Lung (tissue), 12 donors: Measurements from ENCODE around the gene OR52N2. TPM values are rescaled to one million over a fixed set of nuclear protein-coding genes. Genes with fewer than 3 reads are reported as not detected.

Experiments
- ATAC-seq: fragments of 200-7000 bp; cut with Tn5 transposase; one replicate; pipeline ENCODE4 v1.9.1; 2020; ENCODE audit warnings: moderate number of reproducible peaks; ENCODE audit not compliant: insufficient read depth, low FRiP score
- DNase-seq, 3 donors: peaks; one replicate each; pipeline ENCODE4 v3.0.0-alpha.2; 2013 to 2017
- H3K27ac ChIP-seq, 2 donors: one replicate each; pipeline ENCODE4 v1.5.1; 2013; ENCODE audit warnings: mild to moderate bottlenecking in 2 of 2, moderate library complexity in 2 of 2, control low read depth in 1 of 2, inconsistent platforms in 1 of 2, low read depth in 1 of 2, low read length in 1 of 2
- H3K27me3 ChIP-seq, 3 donors: one replicate each; pipeline ENCODE4 v1.5.1; 2013; ENCODE audit warnings: low read length in 2 of 3; ENCODE audit not compliant: control insufficient read depth in 3 of 3, insufficient read depth in 3 of 3
- H3K36me3 ChIP-seq, 4 donors: one replicate each; pipeline ENCODE4 v1.5.1; 2013; ENCODE audit warnings: low read length in 4 of 4, mild to moderate bottlenecking in 1 of 4, moderate library complexity in 1 of 4; ENCODE audit not compliant: control insufficient read depth in 4 of 4, insufficient read depth in 4 of 4
- H3K4me1 ChIP-seq, 5 donors: one replicate each; pipeline ENCODE4 v1.5.1; 2013; ENCODE audit warnings: low read length in 5 of 5, mild to moderate bottlenecking in 2 of 5, moderate library complexity in 1 of 5; ENCODE audit not compliant: control insufficient read depth in 5 of 5, insufficient read depth in 5 of 5
- H3K4me3 ChIP-seq: one replicate; pipeline ENCODE4 v1.5.1; 2013; ENCODE audit warnings: mild to moderate bottlenecking, control low read depth, moderate library complexity
- H3K9ac ChIP-seq, 2 donors: one replicate each; pipeline ENCODE4 v1.5.1; 2013; ENCODE audit warnings: low read length in 2 of 2, control low read depth in 1 of 2; ENCODE audit not compliant: insufficient read depth in 1 of 2
- H3K9me3 ChIP-seq, 4 donors: one replicate each; pipeline ENCODE4 v1.5.1; 2013; ENCODE audit warnings: low read length in 3 of 4, mild to moderate bottlenecking in 1 of 4, moderate library complexity in 1 of 4; ENCODE audit not compliant: control insufficient read depth in 4 of 4, insufficient read depth in 3 of 4
- CTCF ChIP-seq: IDR thresholded peaks from 2 replicates; pipeline ENCODE4 v1.5.1; 2012; ENCODE audit warnings: mild to moderate bottlenecking; ENCODE audit errors: control extremely low read depth, extremely low read depth
- WGBS, 2 donors: extraction: QIAGEN DNeasy Blood & Tissue Kit; methylation state at CpG; one replicate each; pipeline ENCODE4 v1.1.7; 2013; 5-methylcytosine and 5-hydroxymethylcytosine counted together
- polyA plus RNA-seq, 2 donors: library from polyadenylated mRNA; stranded (reverse); fragments of 200-250 nt; gene quantifications; one replicate each; pipeline ENCODE4 v1.2.1, GENCODE V29; 2013
- total RNA-seq, 2 donors: library from RNA; depleted of rRNA in 1 of 2; stranded (reverse); fragments of >200 nt in 1 of 2; gene quantifications; one replicate each; pipeline ENCODE4 v1.2.1, GENCODE V29; 2014 to 2021
- donor health status: control.
- donor health status: control.
- donor health status: Bipolar disorder and iron deficiency.
- donor health status: healthy.
- donor health status: DM: yes; HTN: yes; CAD: no.

Gene OR52N2
- total and polyA plus RNA-seq, 4 donors: 0.06 TPM; not detected in 3

GRCh38 chr11:5818245-5818886 is 9.6 kb downstream of the OR52N2 start:
- Histone ChIP-seq H3K9ac (no peak overlapping the region), H3K4me3 (no peak overlapping the region), H3K9me3 (peaks cover 0 to 3% (median 0%) of the 10 kb centered on the region in 4 donors), H3K27me3 (no peaks in the 10 kb centered on the region), H3K36me3 (no peaks in the 10 kb centered on the region), H3K27ac (no peak overlapping the region), H3K4me1 (no peaks in the 10 kb centered on the region)
- ATAC-seq (no peak), DNase-seq (no peak)
- TF ChIP-seq CTCF: no peak
- WGBS, 2 donors: 31 to 64% methylated on average over 1 of the region's 1 CpG

DNA sequence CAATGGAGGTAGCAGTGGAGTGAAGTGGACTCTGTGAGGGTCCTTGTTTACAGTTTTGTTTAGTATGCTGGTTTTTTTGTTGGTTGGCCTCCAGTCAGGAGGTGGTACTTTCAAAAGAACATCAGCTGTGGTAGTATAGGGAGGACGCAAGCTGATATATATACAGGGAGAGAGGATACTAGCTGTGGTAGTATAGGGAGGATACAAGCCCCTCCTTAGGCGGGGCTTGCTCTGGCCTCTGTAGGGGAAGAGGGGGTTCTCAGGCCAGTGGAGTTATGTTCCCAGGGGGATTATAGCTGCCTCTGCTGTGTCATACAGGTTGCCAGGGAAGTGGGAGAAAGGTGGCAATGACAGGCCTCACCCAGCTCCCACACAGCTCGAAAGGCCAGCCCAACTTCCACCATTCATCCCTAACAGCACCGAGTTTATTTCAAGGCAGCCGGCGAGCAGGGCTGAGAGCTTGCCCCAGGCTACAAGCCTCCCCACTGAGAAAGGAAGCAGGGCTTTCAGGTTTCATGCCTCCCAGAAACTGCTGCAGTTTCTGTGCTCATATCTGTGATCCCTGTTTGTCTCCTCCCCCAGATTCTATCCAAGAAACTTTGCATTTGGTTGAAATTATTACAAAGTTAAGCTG is 22.6 kb downstream of the OR52N2 start:
- DNase-seq (no peak), ATAC-seq (no peak)
- Histone ChIP-seq H3K27ac (no peak overlapping the region), H3K9me3 (peaks cover 0 to 8% (median 0%) of the 10 kb centered on the region in 4 donors), H3K27me3 (no peaks in the 10 kb centered on the region), H3K4me1 (no peaks in the 10 kb centered on the region), H3K4me3 (no peak overlapping the region), H3K9ac (no peak overlapping the region), H3K36me3 (no peaks in the 10 kb centered on the region)
- WGBS, 2 donors: 86 to 95% methylated on average over 6 of the region's 6 CpGs
- no peak for TF ChIP-seq CTCF

DNA sequence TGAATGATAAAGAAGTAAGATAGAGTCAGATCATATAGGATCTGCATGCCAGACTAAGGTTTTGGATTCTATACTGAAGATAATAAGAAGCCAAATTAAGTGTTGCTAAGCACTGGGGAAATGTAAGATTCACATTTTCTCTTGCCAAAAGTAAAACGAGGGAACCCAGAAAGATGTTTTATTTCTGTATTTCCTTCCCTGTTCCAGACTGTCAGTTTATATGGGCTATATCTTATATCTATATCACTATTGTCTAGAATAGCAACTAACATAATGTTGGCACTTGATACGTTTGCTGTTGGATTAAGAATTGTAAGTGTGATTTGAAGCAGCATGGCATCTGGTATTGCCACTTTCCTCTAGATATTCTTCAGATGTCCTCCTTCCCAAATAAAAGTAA is 24.7 kb downstream of the OR52N2 start:
- H3K4me3 ChIP-seq: no peak overlapping the region
- ATAC-seq (no peak), DNase-seq (no peak)
- TF ChIP-seq CTCF: no peak
- no peaks in the 10 kb centered on the region for H3K4me1 ChIP-seq
- H3K27ac ChIP-seq: no peak overlapping the region
- peaks cover 0 to 4% (median 0%) of the 10 kb centered on the region in 4 donors for H3K9me3 ChIP-seq
- no peak overlapping the region for H3K9ac ChIP-seq
- no peaks in the 10 kb centered on the region for H3K27me3 ChIP-seq
- 45 to 46% methylated on average over 2 of the region's 2 CpGs for WGBS, 2 donors
- H3K36me3 ChIP-seq: no peaks in the 10 kb centered on the region
